Measurements from ENCODE around the gene CCDC33.

The CCDC33 gene

DNA sequence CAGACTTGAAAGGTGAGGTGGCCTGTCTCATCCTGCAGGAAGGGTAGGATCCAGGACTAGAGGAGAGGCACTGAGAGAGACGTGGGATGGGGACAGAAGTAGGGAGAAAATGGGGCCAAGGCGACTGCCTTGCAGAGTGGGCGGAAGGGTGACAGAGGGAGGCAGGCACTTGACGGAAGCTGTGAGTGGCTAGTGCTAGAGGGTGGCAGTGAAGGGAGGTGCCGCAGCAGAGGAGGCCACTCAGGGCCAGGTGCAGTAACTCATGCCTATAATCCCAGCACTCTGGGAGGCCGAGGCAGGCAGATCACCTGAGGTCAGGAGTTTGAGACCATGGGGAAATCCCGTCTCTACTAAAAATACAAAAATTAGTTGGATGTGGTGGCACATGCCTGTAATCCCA, 7.3 kb downstream of the CCDC33 start:
- Histone ChIP-seq H2AFZ (ENCODE audit: low read depth, low read length, severe bottlenecking) (no peak overlapping the region), H3K79me2 (ENCODE audit: insufficient read depth, low read length) (no peaks in the 10 kb centered on the region), H4K20me1 (ENCODE audit: low read depth, low read length) (no peaks in the 10 kb centered on the region), H3K9me2 (replicated peaks; ENCODE audit: insufficient read depth, low read length) (no peaks in the 10 kb centered on the region), H3K4me2 (ENCODE audit: low read depth, low read length, poor library complexity, severe bottlenecking) (no peak overlapping the region), H3K27me3 (ENCODE audit: low read length) (no peaks in the 10 kb centered on the region), H3K36me3 (ENCODE audit: low read length) (no peaks in the 10 kb centered on the region), H3K4me3 (ENCODE audit: insufficient read depth, low read length, poor library complexity, severe bottlenecking) (no peak overlapping the region), H3F3A (ENCODE audit: insufficient read depth) (no peaks in the 10 kb centered on the region), H3K27ac (ENCODE audit: low read depth, low read length) (no peak overlapping the region), H3K9ac (ENCODE audit: low read length) (no peak overlapping the region), H3K9me3 (ENCODE audit: insufficient read depth, low read length) (no peaks in the 10 kb centered on the region)
- no peak for TF ChIP-seq CTCF (IDR thresholded peaks at IDR 0.05; ENCODE audit: insufficient read depth, low read length, poor library complexity, severe bottlenecking)

- no peaks in the 10 kb centered on the region for H3K36me3 ChIP-seq (ENCODE audit: low read length)
- H2AFZ ChIP-seq (ENCODE audit: low read depth, low read length, severe bottlenecking): no peak overlapping the region
- no peaks in the 10 kb centered on the region for H3K27me3 ChIP-seq (ENCODE audit: low read length)
- H3K4me3 ChIP-seq (ENCODE audit: insufficient read depth, low read length, poor library complexity, severe bottlenecking): no peak overlapping the region
- H3K9ac ChIP-seq (ENCODE audit: low read length): no peak overlapping the region
- H3K9me2 ChIP-seq (replicated peaks; ENCODE audit: insufficient read depth, low read length): no peaks in the 10 kb centered on the region
- no peaks in the 10 kb centered on the region for H3K79me2 ChIP-seq (ENCODE audit: insufficient read depth, low read length)
- no peak overlapping the region for H3K4me2 ChIP-seq (ENCODE audit: low read depth, low read length, poor library complexity, severe bottlenecking)
- no peaks in the 10 kb centered on the region for H3K9me3 ChIP-seq (ENCODE audit: insufficient read depth, low read length)
- TF ChIP-seq CTCF (IDR thresholded peaks at IDR 0.05; ENCODE audit: insufficient read depth, low read length, poor library complexity, severe bottlenecking) (no peak), EZH2phosphoT487 (conservative IDR thresholded peaks at IDR 0.05; ENCODE audit: low read length) (no peak)
- no peaks in the 10 kb centered on the region for H4K20me1 ChIP-seq (ENCODE audit: low read depth, low read length)
- no peak overlapping the region for H3K27ac ChIP-seq (ENCODE audit: low read depth, low read length)
- H3F3A ChIP-seq (ENCODE audit: insufficient read depth): no peaks in the 10 kb centered on the region
These were observed 8.8 kb downstream of the CCDC33 start for GRCh38 chr15:74244822-74245341.

DNA sequence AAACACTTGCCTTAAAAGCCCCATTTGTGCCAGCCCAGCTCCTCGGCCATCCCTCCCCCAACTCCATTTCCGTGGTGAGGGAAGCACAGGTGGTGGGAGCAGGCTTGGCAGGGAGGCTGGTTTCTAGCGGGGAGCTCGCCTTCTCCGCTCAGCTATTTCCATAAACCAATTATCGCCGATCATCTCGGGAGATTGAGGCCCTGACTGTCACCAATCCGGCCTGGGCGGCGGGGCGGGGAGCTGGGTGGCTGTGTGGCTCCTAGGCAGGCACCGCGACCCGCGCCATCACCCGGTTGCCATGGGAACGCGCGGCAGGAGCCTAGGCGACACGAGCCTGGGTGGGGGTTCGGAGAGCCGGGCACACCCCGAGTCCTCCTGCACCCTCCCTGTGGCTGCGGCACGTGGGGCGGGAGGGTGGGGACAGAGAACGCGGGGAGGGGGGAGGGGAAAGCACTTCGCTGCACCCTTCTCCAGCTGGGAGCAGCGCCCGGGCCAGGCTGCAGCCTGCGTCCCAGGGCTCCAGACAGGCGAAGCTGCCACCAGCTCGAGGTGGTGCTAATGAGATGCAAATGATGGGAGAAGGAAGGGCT, 9.3 kb downstream of the CCDC33 start:
- no peak overlapping the region for H3K4me2 ChIP-seq (ENCODE audit: low read depth, low read length, poor library complexity, severe bottlenecking)
- no peak overlapping the region for H3K27ac ChIP-seq (ENCODE audit: low read depth, low read length)
- H3K9me3 ChIP-seq (ENCODE audit: insufficient read depth, low read length): no peaks in the 10 kb centered on the region
- no peaks in the 10 kb centered on the region for H3F3A ChIP-seq (ENCODE audit: insufficient read depth)
- no peak overlapping the region for H3K4me3 ChIP-seq (ENCODE audit: insufficient read depth, low read length, poor library complexity, severe bottlenecking)
- H3K79me2 ChIP-seq (ENCODE audit: insufficient read depth, low read length): no peaks in the 10 kb centered on the region
- no peak for TF ChIP-seq CTCF (IDR thresholded peaks at IDR 0.05; ENCODE audit: insufficient read depth, low read length, poor library complexity, severe bottlenecking)
- TF ChIP-seq EZH2phosphoT487 (conservative IDR thresholded peaks at IDR 0.05; ENCODE audit: low read length): no peak
- no peaks in the 10 kb centered on the region for H3K9me2 ChIP-seq (replicated peaks; ENCODE audit: insufficient read depth, low read length)
- H3K27me3 ChIP-seq (ENCODE audit: low read length): no peaks in the 10 kb centered on the region
- H3K36me3 ChIP-seq (ENCODE audit: low read length): no peaks in the 10 kb centered on the region
- no peak overlapping the region for H2AFZ ChIP-seq (ENCODE audit: low read depth, low read length, severe bottlenecking)
- H3K9ac ChIP-seq (ENCODE audit: low read length): no peak overlapping the region
- H4K20me1 ChIP-seq (ENCODE audit: low read depth, low read length): no peaks in the 10 kb centered on the region

Data from SU-DHL-6 (cell line).